GM04504 (cell line): ENCODE measurements around the gene ISCU.
"Not testable (repeated sequence)": the region's sequence is repeated elsewhere in the genome, so short reads cannot be mapped to it uniquely, and the experiment has no call there.

ENCODE experiments used
- DNase-seq: peaks from one replicate; pipeline ENCODE4 v3.0.0-alpha.2; 2012; ENCODE audit warnings: low read depth

The ISCU gene

DNA sequence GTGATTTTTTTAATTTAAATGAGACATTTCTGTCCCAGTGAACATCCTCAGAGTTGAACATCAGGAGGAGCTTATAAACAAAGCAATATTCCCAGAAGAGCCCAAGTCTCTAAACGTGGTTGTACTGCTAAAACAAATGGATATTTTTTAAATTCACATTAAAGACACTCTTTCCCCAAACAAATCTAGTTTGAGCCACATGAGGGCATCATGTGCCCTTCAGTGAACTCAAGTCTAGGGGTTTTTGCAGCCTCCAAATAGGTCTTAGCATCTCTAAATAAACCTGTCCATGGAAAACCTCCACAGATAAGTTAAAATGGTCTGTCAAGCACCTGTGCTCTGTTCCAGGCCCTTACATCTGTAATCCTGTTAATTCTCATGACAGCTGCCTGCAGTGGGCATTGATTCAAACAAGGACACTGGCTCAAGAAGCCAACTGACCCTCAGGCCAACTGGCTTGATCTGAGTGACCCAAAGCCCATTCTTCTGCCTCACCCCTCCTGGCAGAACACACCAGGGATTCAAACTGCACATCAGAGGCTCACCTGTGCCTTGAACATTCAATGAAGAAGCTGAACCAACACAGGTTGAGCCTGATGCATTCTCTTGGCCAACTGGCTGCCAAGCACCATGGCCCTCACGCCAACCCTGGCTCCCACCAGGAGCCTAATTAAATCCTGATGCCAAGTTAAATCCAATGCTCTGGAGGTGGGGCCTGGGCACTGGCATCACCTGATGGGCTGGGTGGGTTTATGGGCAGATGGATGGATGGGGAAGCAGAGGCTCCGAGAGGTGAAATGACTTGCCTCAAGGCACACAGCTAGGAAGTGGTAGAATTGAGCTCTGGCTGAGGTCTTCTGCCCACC lies 8.6 kb downstream of the ISCU start:
- DNase-seq: no peak

DNA sequence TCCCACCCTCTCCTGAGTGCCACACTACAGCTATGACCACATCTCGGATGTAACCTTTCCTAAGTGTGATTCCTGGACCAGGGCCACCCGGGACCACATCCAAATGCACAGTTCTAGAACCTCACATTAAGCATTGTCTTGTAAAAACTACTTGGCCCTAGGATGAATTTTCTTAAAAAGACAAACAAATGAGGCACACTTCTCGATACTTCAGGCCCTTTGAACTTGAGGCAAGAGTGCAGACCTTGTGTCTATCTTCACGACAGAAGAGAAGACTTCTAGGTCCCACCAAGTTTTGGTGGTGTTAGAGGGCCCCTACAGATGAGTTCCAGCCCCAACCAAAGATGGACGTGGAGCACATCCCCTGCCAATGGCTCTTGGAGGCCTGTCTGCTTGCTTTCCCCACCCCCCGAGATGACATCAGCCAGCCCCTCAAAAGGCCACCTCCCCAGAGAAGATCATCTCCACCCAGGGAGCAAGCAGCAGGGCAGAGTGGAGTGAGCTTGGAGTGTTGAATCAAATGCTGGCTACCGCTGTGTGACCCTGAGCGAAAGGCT lies 9.3 kb downstream of the ISCU start:
- DNase-seq: no peak

DNA sequence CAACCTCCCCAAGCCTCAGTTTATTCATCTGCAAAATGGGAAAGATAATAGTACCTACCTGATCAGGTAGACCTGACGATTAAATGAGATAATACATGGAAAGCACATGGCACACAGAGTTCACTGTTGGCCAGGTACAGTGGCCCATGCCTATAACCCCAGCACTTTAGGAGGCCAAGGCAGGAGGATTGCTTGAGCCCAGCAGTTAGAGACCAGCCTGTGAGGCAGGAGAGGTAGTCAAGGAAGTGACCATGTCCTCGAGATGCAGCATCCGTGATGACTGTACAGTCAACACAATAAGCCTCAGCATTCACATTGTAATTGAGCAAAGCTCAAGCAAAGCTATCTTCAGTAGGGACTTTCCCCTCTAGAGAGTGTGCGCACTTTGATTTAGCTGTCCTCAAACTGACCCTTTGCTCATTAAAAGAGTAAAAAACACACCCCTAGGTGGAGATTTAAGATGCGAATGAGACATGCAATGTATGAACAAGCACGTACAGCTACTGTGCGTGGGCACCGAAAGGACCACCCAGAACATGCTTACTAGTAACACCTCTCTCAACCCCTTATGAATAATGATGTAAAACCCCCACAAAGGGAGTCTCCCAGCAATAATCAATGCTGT lies 9.9 kb downstream of the ISCU start:
- no peak for DNase-seq

DNA sequence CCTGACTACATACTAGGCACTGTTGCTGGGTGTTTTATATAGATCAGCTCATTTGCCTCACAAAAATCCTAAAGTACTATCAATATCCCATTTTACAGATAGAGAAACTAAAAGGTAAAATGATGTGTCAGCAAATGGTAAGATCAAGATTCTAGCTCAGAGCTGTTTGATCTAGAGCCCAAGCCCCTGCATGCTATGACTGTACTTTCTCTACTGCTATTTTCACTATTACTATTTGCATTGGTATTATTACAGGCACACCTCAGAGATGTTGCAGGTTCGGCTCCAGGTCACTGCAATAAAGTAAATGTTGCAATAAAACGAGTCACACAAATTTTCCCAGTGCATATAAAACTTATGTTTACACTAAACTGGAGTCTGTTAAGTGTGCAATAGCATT lies 10.9 kb downstream of the ISCU start:
- DNase-seq: no peak

DNA sequence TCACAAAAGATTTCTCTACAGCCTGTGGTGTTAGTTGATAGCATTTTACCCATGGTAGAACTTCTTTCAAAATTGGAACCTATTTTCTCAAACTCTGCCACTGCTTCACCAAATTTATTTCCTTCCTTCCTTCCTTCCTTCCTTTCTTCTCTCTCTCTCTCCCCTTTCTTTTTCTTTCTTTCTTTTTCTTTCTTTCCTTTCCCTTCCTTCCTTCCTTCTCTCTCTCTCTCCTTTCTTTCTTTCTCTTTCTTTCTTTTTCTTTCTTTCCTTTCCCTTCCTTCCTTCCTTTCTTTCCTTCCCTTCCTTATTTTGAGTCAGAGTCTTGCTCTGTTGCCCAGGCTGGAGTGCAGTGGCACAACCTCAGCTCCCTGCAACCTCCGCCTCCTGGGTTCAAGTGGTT lies 11.9 kb downstream of the ISCU start:
- not testable (repeated sequence) for DNase-seq

DNA sequence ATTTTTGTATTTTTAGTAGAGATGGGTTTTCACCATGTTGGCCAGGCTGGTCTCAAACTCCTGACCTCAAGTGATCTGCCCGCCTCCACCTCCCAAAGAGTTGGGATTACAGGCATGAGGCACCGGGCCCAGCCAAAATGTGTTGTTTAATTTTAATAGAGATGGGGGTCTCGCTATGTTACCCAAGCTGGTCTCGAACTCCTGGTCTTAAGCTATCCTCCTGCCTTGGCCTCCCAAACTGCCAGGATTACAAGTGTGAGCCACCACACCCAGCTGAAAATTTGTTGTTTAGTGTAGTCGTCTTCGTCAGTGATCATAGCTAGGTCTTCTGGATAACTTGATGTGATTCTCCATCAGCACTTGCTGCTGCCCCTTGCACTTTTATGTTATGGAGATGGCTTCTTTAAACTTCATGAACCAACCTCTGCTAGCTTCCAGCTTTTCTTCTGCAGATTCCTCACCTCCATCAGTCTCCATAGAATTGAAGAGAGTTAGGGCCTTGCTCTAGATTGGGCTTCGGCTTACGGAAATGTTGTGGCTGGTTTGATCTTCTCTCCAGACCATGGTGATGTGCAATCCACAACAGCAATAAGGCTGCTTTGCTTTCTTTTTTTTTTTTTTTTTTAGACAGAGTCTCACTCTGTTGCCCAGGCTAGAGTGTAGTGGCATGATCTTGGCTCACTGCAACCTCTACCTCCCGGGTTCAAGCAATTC lies 13.0 kb downstream of the ISCU start:
- no peak for DNase-seq

DNA sequence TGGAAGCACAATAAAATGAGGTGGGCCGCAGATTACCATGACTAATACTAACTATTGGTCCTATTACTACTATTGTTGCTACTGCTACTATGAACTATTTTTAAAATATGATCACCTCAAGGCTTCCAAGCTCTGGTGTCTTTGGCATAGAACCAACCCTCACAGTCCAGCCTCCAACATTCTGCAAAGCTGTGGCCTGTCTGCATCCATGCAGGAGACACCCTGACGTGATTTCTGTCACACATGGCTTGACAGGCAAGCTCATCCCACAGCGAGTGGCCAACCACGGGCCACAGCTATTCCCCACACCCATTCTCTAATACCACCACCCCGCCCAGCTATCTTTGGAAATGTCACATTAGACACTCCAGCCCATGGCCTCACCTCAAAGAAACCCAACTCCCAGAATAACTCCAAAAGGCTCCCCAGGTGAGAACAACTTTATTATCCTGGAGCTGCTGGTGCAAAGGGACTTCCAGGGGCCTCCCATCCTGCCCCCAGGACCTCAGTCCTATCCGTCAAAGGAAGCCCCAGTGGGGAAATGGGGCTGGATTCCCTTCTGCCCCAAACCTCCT lies 14.4 kb downstream of the ISCU start:
- DNase-seq: no peak

DNA sequence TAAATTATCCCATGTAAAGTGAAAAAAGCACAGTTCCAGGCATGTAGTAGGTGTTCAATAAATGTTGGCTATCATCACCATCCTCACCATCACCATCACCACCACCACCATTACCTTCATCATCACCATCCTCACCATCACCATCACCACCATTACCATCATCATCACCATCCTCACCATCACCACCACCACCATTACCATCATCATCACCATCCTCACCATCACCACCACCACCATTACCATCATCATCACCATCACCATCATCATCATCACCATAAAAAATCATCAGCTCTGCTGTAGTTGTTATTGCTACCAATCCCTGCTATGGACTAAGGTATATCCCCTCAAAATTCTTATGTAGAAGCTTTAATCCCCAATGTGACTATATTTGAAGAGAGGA lies 15.1 kb downstream of the ISCU start:
- no peak for DNase-seq

DNA sequence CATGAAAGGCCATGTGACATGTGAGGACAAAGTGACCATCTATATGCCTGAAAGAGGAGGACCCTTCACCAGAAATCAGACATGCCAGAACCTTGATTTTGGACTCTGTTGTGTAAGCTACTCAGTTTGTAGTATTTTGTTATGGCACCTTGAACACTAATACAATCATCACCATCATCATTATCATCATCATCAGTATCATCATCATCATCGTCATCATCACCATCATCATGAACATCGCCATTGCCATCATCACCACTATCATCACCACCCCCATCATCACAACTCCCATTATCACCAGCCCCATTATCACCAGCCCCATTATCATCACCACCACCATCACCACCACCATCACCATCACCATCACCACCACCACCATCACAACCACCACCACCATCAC lies 15.9 kb downstream of the ISCU start:
- DNase-seq: no peak

DNA sequence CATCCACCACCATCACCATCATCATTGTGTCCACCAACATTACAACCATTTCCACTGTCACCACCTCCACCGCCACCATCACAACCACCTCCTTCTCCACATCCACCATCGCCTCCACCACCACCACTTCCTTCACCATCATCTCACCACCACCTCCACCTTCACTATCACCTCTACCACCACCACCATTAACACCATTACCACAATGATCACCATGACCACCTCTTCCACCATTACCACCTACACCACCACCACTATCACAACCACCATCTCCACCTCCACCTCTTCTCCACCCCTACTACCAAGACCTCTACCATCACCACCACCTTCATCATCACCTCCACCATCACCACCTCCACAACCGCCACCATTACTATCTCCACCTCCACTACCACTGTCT lies 16.4 kb downstream of the ISCU start:
- DNase-seq: no peak

DNA sequence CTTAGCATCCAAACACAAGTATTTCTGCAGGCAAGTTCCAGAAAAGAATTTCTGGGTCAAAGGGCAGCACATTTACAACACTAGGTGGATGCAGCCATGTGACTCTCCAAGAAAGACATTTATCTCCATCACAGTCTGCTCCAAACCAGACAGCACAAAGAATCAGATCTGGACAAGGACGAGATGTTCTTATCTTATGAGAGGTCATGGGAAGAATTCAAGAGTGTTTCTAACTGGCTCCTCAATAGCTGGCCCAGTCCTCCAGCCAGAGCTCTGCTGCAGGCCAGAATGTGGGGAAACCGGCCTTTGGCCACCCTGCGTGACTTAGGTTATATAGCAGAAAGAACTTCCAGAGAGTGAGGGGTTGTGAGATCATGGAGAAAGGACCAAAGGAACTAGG lies 18.1 kb downstream of the ISCU start:
- DNase-seq: no peak

DNA sequence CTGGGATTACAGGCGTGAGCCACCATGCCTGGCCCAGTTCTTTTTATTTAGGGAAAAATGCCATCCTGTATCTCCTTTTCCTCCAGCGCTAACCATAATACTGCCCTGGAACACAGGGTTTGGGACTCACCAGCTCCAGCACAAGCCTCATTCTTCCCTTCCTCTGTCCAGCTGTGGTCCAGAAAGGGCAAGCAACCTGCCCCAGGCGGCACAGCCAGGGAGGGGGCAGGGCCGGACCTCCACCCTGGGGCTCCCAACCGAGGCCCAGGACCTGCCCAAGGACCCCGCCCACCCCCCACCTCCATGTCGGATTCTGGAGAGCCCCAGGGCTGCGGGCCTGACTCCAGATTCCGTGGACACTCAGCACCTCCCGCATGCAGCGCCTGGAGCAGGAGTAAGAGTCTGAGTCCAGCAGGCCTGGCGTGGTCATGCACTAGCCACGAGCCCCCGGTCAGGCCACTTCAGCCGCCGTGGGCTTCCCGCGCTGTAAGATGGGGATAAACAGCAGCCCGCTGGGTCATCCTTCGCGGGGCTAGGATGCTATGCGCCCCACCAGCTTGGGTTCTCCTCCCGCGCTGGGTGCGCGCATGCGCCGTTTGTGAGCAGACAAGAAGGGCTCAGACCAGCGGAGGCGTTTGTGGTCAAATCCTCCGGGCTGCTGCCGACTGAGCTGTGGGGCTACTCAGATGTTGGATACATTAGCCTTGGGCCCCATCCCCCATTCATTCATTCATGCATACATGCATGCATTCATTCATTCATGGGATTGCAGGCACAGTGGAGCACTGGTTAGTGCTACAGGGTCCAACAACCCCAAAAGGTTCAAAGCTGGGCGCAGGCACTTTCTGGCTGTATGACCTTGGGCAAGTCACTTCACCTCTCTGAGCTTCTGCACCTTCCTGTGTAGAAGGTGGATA lies 19.2 kb downstream of the ISCU start:
- DNase-seq: no peak

DNA sequence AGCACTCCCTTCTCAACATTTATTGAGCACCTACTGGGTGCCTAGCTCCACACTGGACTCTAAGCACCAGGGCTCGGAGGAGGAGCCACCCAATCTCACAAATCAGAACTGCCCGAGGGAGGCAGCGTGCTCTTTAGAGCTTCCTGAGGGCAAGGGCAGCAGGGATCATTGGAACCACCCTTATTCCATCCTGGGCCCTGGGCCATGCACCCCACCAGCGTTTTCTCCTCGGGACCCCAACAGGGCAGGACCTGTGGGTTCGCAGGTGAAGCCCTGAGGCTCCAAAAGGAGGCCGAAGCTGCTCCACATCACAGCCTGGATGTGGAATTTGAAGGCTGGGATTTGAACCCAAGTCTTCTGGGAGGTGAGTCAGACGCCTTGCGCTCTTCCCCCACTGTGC lies 20.1 kb downstream of the ISCU start:
- DNase-seq: no peak

DNA sequence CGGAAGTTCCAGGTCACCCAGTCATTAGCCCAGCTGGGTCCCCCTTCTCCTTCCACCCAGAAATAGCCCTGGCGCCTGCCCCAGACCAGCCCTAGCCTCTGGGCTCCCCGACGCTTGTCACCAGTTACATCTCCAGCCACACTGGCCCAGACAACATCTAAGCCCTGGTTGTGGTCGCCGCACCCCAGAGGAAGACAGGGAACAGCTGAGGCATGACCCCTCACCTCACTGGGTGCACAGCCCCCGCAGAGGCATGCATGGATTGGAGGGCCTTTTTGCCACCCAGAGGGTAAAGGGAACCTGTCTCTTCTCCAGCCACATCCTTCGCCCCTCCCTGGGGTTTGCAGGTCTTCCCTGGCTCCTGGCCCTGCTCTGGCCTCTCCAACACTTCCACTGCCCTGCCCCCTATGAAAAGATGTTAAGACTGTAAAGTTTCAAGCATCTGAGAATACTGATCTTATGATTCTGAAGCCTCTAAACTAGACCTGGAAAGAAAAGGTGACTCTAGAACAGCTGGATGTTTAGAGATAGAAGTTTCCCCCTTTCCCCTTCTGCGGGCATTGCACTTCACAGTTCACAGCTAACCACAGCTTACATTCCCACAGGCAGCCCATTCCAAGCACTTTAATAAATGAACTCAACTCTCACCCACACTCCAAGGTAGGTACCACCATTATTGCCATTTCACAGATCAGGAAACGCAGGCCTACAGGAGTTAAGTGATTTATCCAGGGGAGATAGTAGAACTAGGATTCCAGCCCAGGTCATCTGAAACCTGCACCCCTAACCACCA lies 20.8 kb downstream of the ISCU start:
- no peak for DNase-seq

DNA sequence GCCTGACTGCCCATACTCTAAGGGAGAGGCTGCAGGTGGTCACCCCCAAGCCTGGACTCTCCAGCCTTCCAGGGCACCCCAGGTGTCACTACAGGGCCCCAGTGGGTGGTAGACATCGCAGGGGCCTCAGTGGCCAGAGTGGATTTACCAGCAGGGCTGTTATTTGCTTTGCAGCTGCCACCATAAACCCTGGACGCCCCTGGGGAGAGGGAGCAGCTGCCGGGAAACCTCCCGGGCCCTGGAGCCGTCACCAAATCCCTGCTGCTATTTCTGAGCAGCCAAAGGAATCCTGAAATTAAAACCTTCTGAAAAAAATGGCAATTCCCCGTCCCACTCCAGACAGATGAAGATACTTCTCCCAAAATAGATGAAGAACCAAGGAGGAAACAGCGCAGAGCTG lies 21.6 kb downstream of the ISCU start:
- no peak for DNase-seq

DNA sequence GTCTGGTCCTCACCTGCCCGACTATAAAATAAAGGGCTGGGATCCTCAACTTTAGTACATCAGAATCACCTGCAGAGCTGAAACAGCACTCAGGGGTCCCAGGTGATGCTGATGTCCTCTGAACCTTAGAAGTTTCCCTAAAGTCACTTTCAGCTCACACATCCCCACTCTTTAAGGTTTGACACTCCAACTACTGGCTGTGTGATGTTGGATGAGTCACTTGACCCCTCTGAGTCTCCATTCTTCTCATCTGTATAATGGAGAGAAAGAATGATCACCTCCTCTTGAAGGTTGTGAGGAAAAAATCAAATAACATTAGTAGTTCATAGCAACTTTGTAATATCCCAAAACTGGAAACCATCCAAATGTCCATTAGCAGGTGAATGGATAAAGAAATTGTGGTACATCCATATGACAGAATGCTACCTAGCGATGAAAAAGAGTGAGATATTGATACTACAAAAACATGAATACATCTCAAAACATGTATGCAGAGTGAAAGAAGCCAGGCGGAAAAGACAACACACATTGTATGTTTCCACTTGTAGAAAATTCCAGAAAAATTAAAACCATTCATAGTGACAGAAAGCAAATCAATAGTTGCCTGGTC lies 22.2 kb downstream of the ISCU start:
- no peak for DNase-seq

DNA sequence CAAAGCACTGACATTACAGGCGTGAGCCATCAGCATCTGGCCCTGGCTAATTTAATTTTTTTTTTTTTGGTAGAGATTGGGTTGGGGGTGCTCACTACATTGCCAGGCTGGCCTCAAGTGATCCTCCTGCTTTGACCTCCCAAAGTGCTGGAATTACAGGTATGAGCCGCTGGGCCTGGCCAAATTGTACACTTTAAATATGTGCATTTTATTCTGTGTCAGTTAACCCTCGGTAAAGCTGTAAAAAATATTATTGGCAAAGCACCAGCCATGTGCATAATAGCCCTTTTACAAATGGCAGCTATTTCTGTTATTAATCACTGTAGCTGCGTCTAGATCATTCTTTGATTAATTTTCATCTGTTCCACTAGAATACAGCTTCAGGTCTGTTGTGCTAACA lies 23.5 kb downstream of the ISCU start:
- DNase-seq: no peak

DNA sequence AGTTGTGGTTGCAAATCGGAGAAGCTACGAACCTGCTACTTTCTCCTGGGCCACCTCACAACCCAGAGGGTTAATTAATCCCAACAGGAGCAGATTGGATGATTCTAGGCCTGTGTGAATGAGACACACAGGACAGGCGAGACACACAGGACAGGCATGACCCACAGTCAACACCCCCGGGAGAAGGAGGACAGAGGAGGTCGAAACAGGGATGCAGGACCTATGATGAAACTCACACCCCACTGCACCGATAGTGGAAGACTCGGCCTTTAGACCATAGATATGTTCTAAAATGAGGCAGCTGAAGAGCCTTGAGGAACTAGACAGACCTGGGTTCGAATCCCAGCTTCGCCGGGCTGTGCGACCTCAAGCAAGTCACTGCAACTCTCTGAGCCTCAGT lies 23.9 kb downstream of the ISCU start:
- no peak for DNase-seq

DNA sequence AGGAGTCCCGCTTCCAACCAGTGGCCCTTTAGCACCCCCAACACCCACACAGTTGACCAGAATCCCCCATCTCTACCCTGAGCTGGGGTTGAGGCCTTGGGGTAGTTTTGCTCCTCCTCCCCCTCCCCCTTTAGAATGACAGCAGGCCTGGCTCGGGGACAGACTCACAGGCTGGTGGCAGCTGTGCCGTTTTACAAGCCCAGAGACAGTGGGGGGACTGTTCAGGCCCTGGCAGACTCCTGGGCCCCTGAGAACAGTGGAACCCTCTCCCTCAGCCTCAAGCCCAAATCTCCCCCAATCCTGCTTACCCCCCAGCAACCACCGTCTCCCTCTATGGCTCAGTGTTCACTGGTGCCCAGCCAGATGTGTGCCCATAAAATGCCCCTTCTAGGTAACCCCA lies 25.4 kb downstream of the ISCU start:
- no peak for DNase-seq
